ENCODE data around the gene KRTAP10-10.

- TF ChIP-seq TAF1 (IDR thresholded peaks at IDR 0.05; ENCODE audit: low read depth, low read length), result no peak
- TF ChIP-seq POLR2A (IDR thresholded peaks at IDR 0.05; ENCODE audit: low read depth, low read length), result no peak
- no peak for TF ChIP-seq POLR2AphosphoS5 (IDR thresholded peaks at IDR 0.05; ENCODE audit: low read depth, low read length)
Measured at GRCh38 chr21:44623575-44623974, 13.6 kb upstream of the KRTAP10-10 start.
